AG10803 (cell line): Measurements from ENCODE around the gene HOXB8.

Source experiments
- DNase-seq: peaks from one replicate; pipeline ENCODE4 v3.0.0; 2010; ENCODE audit warnings: low read depth
- H3K4me3 ChIP-seq: 2 replicates; pipeline ENCODE4 v1.5.1; 2011; ENCODE audit warnings: mild to moderate bottlenecking, low read length, control low read depth
- CTCF ChIP-seq: conservative IDR thresholded peaks from 2 replicates; pipeline ENCODE4 v1.5.1; 2011; ENCODE audit warnings: mild to moderate bottlenecking, low read length, control low read depth, inconsistent platforms

Gene HOXB8

GRCh38 chr17:48620461-48621139 lies 5.5 kb upstream of the HOXB8 start:
- no peak overlapping the region for H3K4me3 ChIP-seq
- no peak for TF ChIP-seq CTCF
- no peak for DNase-seq

GRCh38 chr17:48619826-48620449 lies 4.8 kb upstream of the HOXB8 start:
- no peak for TF ChIP-seq CTCF
- H3K4me3 ChIP-seq = no peak overlapping the region
- DNase-seq = no peak

GRCh38 chr17:48618256-48618896 lies 3.3 kb upstream of the HOXB8 start:
- peak; percentile 83 for TF ChIP-seq CTCF
- peak; percentile 78 for DNase-seq
- H3K4me3 ChIP-seq = peak overlapping the region; percentile 46; the same call in 1 of the 2 replicates

GRCh38 chr17:48617471-48618255 lies 2.6 kb upstream of the HOXB8 start:
- no peak for TF ChIP-seq CTCF
- no peak overlapping the region for H3K4me3 ChIP-seq
- DNase-seq = no peak

GRCh38 chr17:48616717-48617470 lies 1.8 kb upstream of the HOXB8 start:
- no peak for DNase-seq
- TF ChIP-seq CTCF = no peak
- no peak overlapping the region for H3K4me3 ChIP-seq

GRCh38 chr17:48615963-48616716 lies 1.0 kb upstream of the HOXB8 start:
- no peak for DNase-seq
- no peak overlapping the region for H3K4me3 ChIP-seq
- no peak for TF ChIP-seq CTCF
